HepG2 (cell line): Measurements from ENCODE around the gene TPGS1. TPM values are rescaled to one million over a fixed set of nuclear protein-coding genes. Genes with fewer than 3 reads are reported as not detected.

Experiments used
- ADNP ChIP-seq: sonication (generic); formaldehyde crosslinking; IDR thresholded peaks from 2 replicates; pipeline ENCODE4 v1.4.0; 2020; ENCODE audit warnings: missing genetic modification reagents
- AHDC1 ChIP-seq: sonication (generic); formaldehyde crosslinking; IDR thresholded peaks from 2 replicates; pipeline ENCODE4 v1.5.1; 2020; ENCODE audit warnings: mild to moderate bottlenecking, missing genetic modification reagents, borderline replicate concordance
- AHR ChIP-seq: IDR thresholded peaks from 2 replicates; pipeline ENCODE4 v1.6.1; 2018; ENCODE audit warnings: missing genetic modification reagents, missing compliant biosample characterization
- ATF1 ChIP-seq: IDR thresholded peaks from 2 replicates; pipeline ENCODE4 v1.6.1; 2016; ENCODE audit warnings: mild to moderate bottlenecking, control low read depth
- BRD4 ChIP-seq: sonication (generic); formaldehyde crosslinking; IDR thresholded peaks from 2 replicates; pipeline ENCODE4 v1.4.0; 2020; ENCODE audit warnings: missing genetic modification reagents
- EP300 ChIP-seq, 3 experiments: sonication (generic) in 1 of 3; formaldehyde crosslinking in 1 of 3; IDR thresholded peaks; 2 replicates each; pipeline versions ENCODE4 v1.5.1 to v1.6.1; 2011 to 2020; ENCODE audit warnings: low read depth in 2 of 3, low read length in 2 of 3, borderline replicate concordance in 1 of 3, improper control_type of control experiment in 1 of 3, mild to moderate bottlenecking in 1 of 3, missing genetic modification reagents in 1 of 3, moderate library complexity in 1 of 3
- GLI4 ChIP-seq: sonication (generic); formaldehyde crosslinking; IDR thresholded peaks from 2 replicates; pipeline ENCODE4 v1.5.1; 2020; ENCODE audit warnings: missing genetic modification reagents, mild to moderate bottlenecking, moderate library complexity, borderline replicate concordance
- MTA1 ChIP-seq: sonication (generic); formaldehyde crosslinking; IDR thresholded peaks from 2 replicates; pipeline ENCODE4 v1.4.0; 2020; ENCODE audit warnings: missing genetic modification reagents, mild to moderate bottlenecking, borderline replicate concordance
- ONECUT2 ChIP-seq: sonication (generic); formaldehyde crosslinking; IDR thresholded peaks from 2 replicates; pipeline ENCODE4 v1.4.0; 2020; ENCODE audit warnings: missing genetic modification reagents
- PLRG1 ChIP-seq: fragments of 450-650 bp; conservative IDR thresholded peaks from 2 replicates; pipeline ENCODE4 v1.6.1; 2016
- RFX5 ChIP-seq: IDR thresholded peaks from 2 replicates; pipeline ENCODE4 v1.6.1; 2011; ENCODE audit warnings: low read depth, low read length, improper control_type of control experiment
- SNAI1 ChIP-seq: sonication (generic); formaldehyde crosslinking; IDR thresholded peaks from 2 replicates; pipeline ENCODE4 v1.5.0; 2020; ENCODE audit warnings: mild to moderate bottlenecking, missing genetic modification reagents, borderline replicate concordance
- TBP ChIP-seq: sonication (generic); formaldehyde crosslinking; IDR thresholded peaks from 2 replicates; pipeline ENCODE4 v1.5.0; 2020; ENCODE audit warnings: missing genetic modification reagents
- ZBTB37 ChIP-seq: sonication (generic); formaldehyde crosslinking; IDR thresholded peaks from 2 replicates; pipeline ENCODE4 v1.4.0; 2020; ENCODE audit warnings: mild to moderate bottlenecking, missing genetic modification reagents
- ZBTB42 ChIP-seq: sonication (generic); formaldehyde crosslinking; IDR thresholded peaks from 2 replicates; pipeline ENCODE4 v1.5.0; 2020; ENCODE audit warnings: mild to moderate bottlenecking, missing genetic modification reagents
- ZNF335 ChIP-seq: sonication (generic); formaldehyde crosslinking; IDR thresholded peaks from 2 replicates; pipeline ENCODE4 v1.4.0; 2020; ENCODE audit warnings: missing genetic modification reagents
- ZNF672 ChIP-seq: sonication (generic); formaldehyde crosslinking; IDR thresholded peaks from 2 replicates; pipeline ENCODE4 v1.8.1; 2022; ENCODE audit warnings: missing genetic modification reagents
- ZNF776 ChIP-seq: sonication (generic); formaldehyde crosslinking; IDR thresholded peaks from 2 replicates; pipeline ENCODE4 v1.4.0; 2020; ENCODE audit warnings: mild to moderate bottlenecking, missing genetic modification reagents
- polyA plus RNA-seq, 8 experiments: library from polyadenylated mRNA; depleted of rRNA in 3 of 8; stranded (reverse) in 7 of 8; unstranded in 1 of 8; fragments of >200 nt; fragmentation: Illumina TruSeq in 4 of 8; extraction: Trizol in 4 of 8; gene quantifications; 2 replicates each; pipeline versions ENCODE4 v1.2.1 to v1.2.3, GENCODE V29; 2011 to 2016; ENCODE audit warnings: low read depth in 4 of 8, missing spikeins in 1 of 8, mixed read lengths in 1 of 8; ENCODE audit not compliant: insufficient read depth in 1 of 8
- total RNA-seq, 5 experiments: library from RNA; depleted of rRNA; stranded (reverse); fragments of >200 nt; fragmentation: Illumina TruSeq; extraction: Trizol; gene quantifications; 2 replicates each; pipeline ENCODE4 v1.2.3, GENCODE V29; 2016; ENCODE audit warnings: low read depth in 1 of 5
- TF ChIP-seq, protein P1 (sequence below): sonication (generic); formaldehyde crosslinking; IDR thresholded peaks from 2 replicates; pipeline ENCODE4 v1.4.0; 2020; ENCODE audit warnings: missing genetic modification reagents, borderline replicate concordance

Gene TPGS1
- total and polyA plus RNA-seq, 2 of the 13 experiments (the other 11 are each of a cell fraction or from before 2014, with no cell fraction given) = 1.1 to 6.2 TPM

GRCh38 chr19:507286-508203 is at the start of gene TPGS1 (continued):
- TF ChIP-seq ATF1 (CRISPR knock-in tag) = peak; percentile 84
- no peak for TF ChIP-seq TBP (CRISPR knock-in tag)
- peak; percentile 94 for TF ChIP-seq BRD4 (CRISPR knock-in tag)
- TF ChIP-seq SNAI1 (CRISPR knock-in tag) = peak; percentile 79; the same call in 1 of the 2 replicates
- TF ChIP-seq PLRG1 = no peak
- no peak for TF ChIP-seq ZBTB42 (CRISPR knock-in tag)
- TF ChIP-seq EP300 (IDR thresholded peaks at IDR 0.05; ENCODE audit: low read depth in 2 of 2, low read length in 2 of 2) = no peak
- no peak for TF ChIP-seq EP300 (CRISPR knock-in tag; IDR thresholded peaks at IDR 0.05; ENCODE audit: borderline replicate concordance)
- TF ChIP-seq AHDC1 (CRISPR knock-in tag) = no peak
- no peak for TF ChIP-seq ZBTB37 (CRISPR knock-in tag)
- no peak for TF ChIP-seq ZNF335
- TF ChIP-seq, protein P1, sequence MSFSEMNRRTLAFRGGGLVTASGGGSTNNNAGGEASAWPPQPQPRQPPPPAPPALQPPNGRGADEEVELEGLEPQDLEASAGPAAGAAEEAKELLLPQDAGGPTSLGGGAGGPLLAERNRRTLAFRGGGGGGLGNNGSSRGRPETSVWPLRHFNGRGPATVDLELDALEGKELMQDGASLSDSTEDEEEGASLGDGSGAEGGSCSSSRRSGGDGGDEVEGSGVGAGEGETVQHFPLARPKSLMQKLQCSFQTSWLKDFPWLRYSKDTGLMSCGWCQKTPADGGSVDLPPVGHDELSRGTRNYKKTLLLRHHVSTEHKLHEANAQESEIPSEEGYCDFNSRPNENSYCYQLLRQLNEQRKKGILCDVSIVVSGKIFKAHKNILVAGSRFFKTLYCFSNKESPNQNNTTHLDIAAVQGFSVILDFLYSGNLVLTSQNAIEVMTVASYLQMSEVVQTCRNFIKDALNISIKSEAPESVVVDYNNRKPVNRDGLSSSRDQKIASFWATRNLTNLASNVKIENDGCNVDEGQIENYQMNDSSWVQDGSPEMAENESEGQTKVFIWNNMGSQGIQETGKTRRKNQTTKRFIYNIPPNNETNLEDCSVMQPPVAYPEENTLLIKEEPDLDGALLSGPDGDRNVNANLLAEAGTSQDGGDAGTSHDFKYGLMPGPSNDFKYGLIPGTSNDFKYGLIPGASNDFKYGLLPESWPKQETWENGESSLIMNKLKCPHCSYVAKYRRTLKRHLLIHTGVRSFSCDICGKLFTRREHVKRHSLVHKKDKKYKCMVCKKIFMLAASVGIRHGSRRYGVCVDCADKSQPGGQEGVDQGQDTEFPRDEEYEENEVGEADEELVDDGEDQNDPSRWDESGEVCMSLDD = no peak
- peak; percentile 41; the same call in 1 of the 2 replicates for TF ChIP-seq GLI4 (CRISPR knock-in tag)
- peak; percentile 55 for TF ChIP-seq ONECUT2
- peak; percentile 64 for TF ChIP-seq ZNF776 (CRISPR knock-in tag)
- TF ChIP-seq MTA1 = no peak
- peak; percentile 67 for TF ChIP-seq RFX5
- no peak for TF ChIP-seq ADNP
- TF ChIP-seq ZNF672 (CRISPR knock-in tag) = no peak
- TF ChIP-seq AHR (CRISPR knock-in tag) = no peak
